Measurements from ENCODE around the gene HSPH1.

HSPH1 gene

GRCh38 chr13:31133621-31134020 lies 28.1 kb downstream of the HSPH1 start:
- no peak for DNase-seq (ENCODE audit: low read depth in 2 of 2, low spot score in 1 of 2)

GRCh38 chr13:31131470-31131961 lies 30.2 kb downstream of the HSPH1 start:
- no peak for DNase-seq (ENCODE audit: low read depth in 2 of 2, low spot score in 1 of 2)

GRCh38 chr13:31129419-31129818 lies 32.3 kb downstream of the HSPH1 start:
- DNase-seq (ENCODE audit: low read depth in 2 of 2, low spot score in 1 of 2): no peak

- DNase-seq (ENCODE audit: low read depth in 2 of 2, low spot score in 1 of 2): no peak
These were observed 37.5 kb downstream of the HSPH1 start for GRCh38 chr13:31124204-31124603.

- no peak for DNase-seq (ENCODE audit: low read depth in 2 of 2, low spot score in 1 of 2)
These were observed 39.0 kb downstream of the HSPH1 start for GRCh38 chr13:31122544-31123260.

GRCh38 chr13:31122143-31122542 lies 39.6 kb downstream of the HSPH1 start:
- no peak for DNase-seq (ENCODE audit: low read depth in 2 of 2, low spot score in 1 of 2)

- no peak for DNase-seq (ENCODE audit: low read depth in 2 of 2, low spot score in 1 of 2)
These were observed 40.1 kb downstream of the HSPH1 start for GRCh38 chr13:31121379-31122140.

- DNase-seq (ENCODE audit: low read depth in 2 of 2, low spot score in 1 of 2): no peak
These were observed 41.6 kb downstream of the HSPH1 start for GRCh38 chr13:31119966-31120700.

- no peak for DNase-seq (ENCODE audit: low read depth in 2 of 2, low spot score in 1 of 2)
These were observed 42.2 kb downstream of the HSPH1 start for GRCh38 chr13:31119526-31119925.

GRCh38 chr13:31116224-31116623 lies 45.5 kb downstream of the HSPH1 start:
- DNase-seq (ENCODE audit: low read depth in 2 of 2, low spot score in 1 of 2): no peak

- no peak for DNase-seq (ENCODE audit: low read depth in 2 of 2, low spot score in 1 of 2)
These were observed 46.1 kb downstream of the HSPH1 start for GRCh38 chr13:31115616-31116015.

- no peak for DNase-seq (ENCODE audit: low read depth in 2 of 2, low spot score in 1 of 2)
These were observed 47.1 kb downstream of the HSPH1 start for GRCh38 chr13:31114641-31115040.

- DNase-seq (ENCODE audit: low read depth in 2 of 2, low spot score in 1 of 2): no peak
These were observed 50.6 kb downstream of the HSPH1 start for GRCh38 chr13:31111136-31111535.

GRCh38 chr13:31110617-31111016 lies 51.1 kb downstream of the HSPH1 start:
- DNase-seq (ENCODE audit: low read depth in 2 of 2, low spot score in 1 of 2): no peak

GRCh38 chr13:31110169-31110568 lies 51.5 kb downstream of the HSPH1 start:
- DNase-seq (ENCODE audit: low read depth in 2 of 2, low spot score in 1 of 2): no peak

GRCh38 chr13:31107109-31107508 lies 54.6 kb downstream of the HSPH1 start:
- no peak for DNase-seq (ENCODE audit: low read depth in 2 of 2, low spot score in 1 of 2)

- no peak for DNase-seq (ENCODE audit: low read depth in 2 of 2, low spot score in 1 of 2)
These were observed 55.8 kb downstream of the HSPH1 start for GRCh38 chr13:31105856-31106255.

- DNase-seq (ENCODE audit: low read depth in 2 of 2, low spot score in 1 of 2): no peak
These were observed 56.5 kb downstream of the HSPH1 start for GRCh38 chr13:31105020-31105795.

- DNase-seq (ENCODE audit: low read depth in 2 of 2, low spot score in 1 of 2): no peak
These were observed 58.8 kb downstream of the HSPH1 start for GRCh38 chr13:31102905-31103304.

GRCh38 chr13:31101472-31102170 lies 60.1 kb downstream of the HSPH1 start:
- no peak for DNase-seq (ENCODE audit: low read depth in 2 of 2, low spot score in 1 of 2)
